H1 (cell line): Measurements from ENCODE around the gene DMWD. TPM values are rescaled to one million over a fixed set of nuclear protein-coding genes. Genes with fewer than 3 reads are reported as not detected.

Experiments used
- CTCF ChIA-PET: fragments of 300-600 bp; sonication (Branson Sonifier 250); formaldehyde crosslinking; loops from one replicate; lab custom pipeline; 2021; ENCODE audit not compliant: partially characterized antibody; lab: Charles Lee
- POLR2A ChIA-PET: fragments of 300-600 bp; sonication (Branson Sonifier 250); formaldehyde crosslinking; loops from one replicate; lab custom pipeline; 2021; ENCODE audit warnings: inconsistent platforms; ENCODE audit not compliant: partially characterized antibody; lab: Charles Lee
- DNase-seq, 2 experiments: peaks; one replicate each; pipeline versions ENCODE4 v3.0.0 to v3.0.0-alpha.2; 2010 to 2022; ENCODE audit warnings: low spot score in 2 of 2, low read depth in 1 of 2, mixed read lengths in 1 of 2
- FAIRE-seq: peaks from 2 replicates; lab custom pipeline; 2011; peaks lifted over from hg19 to GRCh38; lab: Jason Lieb, UNC
- H2AFZ ChIP-seq: 2 replicates; pipeline ENCODE4 v1.8.1; 2012; ENCODE audit warnings: low read length, inconsistent platforms
- H2AK5ac ChIP-seq: 2 replicates; pipeline ENCODE4 v1.6.1; 2013; ENCODE audit warnings: low read depth, low read length
- H2BK120ac ChIP-seq: replicated peaks from 2 replicates; pipeline ENCODE3; 2013; ENCODE audit warnings: low read depth, low read length, inconsistent platforms
- H2BK12ac ChIP-seq: 2 replicates; pipeline ENCODE4 v1.6.1; 2013; ENCODE audit warnings: low read depth, low read length
- H2BK15ac ChIP-seq: 2 replicates; pipeline ENCODE4 v1.6.1; 2013; ENCODE audit warnings: low read length
- H2BK20ac ChIP-seq: 2 replicates; pipeline ENCODE4 v1.6.1; 2013; ENCODE audit warnings: low read length
- H2BK5ac ChIP-seq: 2 replicates; pipeline ENCODE4 v1.6.1; 2013; ENCODE audit warnings: low read depth, low read length
- H3K14ac ChIP-seq: 2 replicates; pipeline ENCODE4 v1.6.1; 2013; ENCODE audit warnings: inconsistent platforms; ENCODE audit not compliant: insufficient read length
- H3K18ac ChIP-seq: 2 replicates; pipeline ENCODE4 v1.6.1; 2013; ENCODE audit warnings: low read length; ENCODE audit errors: extremely low read depth
- H3K23ac ChIP-seq: 2 replicates; pipeline ENCODE4 v1.6.1; 2013; ENCODE audit warnings: inconsistent platforms; ENCODE audit not compliant: insufficient read length
- H3K23me2 ChIP-seq: 2 replicates; pipeline ENCODE4 v1.6.1; 2013; ENCODE audit warnings: low read depth, low read length
- H3K27ac ChIP-seq: 2 replicates; pipeline ENCODE4 v1.6.1; 2011; ENCODE audit warnings: low read depth, low read length, inconsistent platforms
- H3K27me3 ChIP-seq, 4 experiments: replicated peaks in 1 of 4; 1 replicate in 1 of 4; 2 replicates in 3 of 4; pipeline versions ENCODE4 v1.6.1 to v1.8.1; 2011 to 2013; ENCODE audit warnings: low read length in 3 of 4, mild to moderate bottlenecking in 3 of 4, inconsistent platforms in 2 of 4, mixed read lengths in 2 of 4, moderate library complexity in 1 of 4; ENCODE audit not compliant: control insufficient read depth in 3 of 4, insufficient read depth in 3 of 4; ENCODE audit errors: extremely low read depth in 1 of 4
- H3K36me3 ChIP-seq, 4 experiments: 2 replicates each; pipeline versions ENCODE4 v1.6.1 to v1.8.1; 2011 to 2013; ENCODE audit warnings: mild to moderate bottlenecking in 4 of 4, low read length in 3 of 4, moderate library complexity in 2 of 4, control low read depth in 1 of 4, inconsistent platforms in 1 of 4; ENCODE audit not compliant: insufficient read depth in 4 of 4, control insufficient read depth in 2 of 4
- H3K4ac ChIP-seq: replicated peaks from 2 replicates; pipeline ENCODE3; 2013; ENCODE audit warnings: low read length, low read depth, mixed read lengths, inconsistent platforms; ENCODE audit not compliant: insufficient read length
- H3K4me1 ChIP-seq, 4 experiments: replicated peaks in 1 of 4; 1 replicate in 1 of 4; 2 replicates in 3 of 4; pipeline versions ENCODE4 v1.6.1 to v1.8.1; 2011 to 2013; ENCODE audit warnings: low read length in 3 of 4, inconsistent platforms in 2 of 4, mixed read lengths in 1 of 4; ENCODE audit not compliant: insufficient read depth in 4 of 4, control insufficient read depth in 3 of 4
- H3K4me2 ChIP-seq, 2 experiments: 2 replicates each; pipeline versions ENCODE4 v1.6.1 to v1.8.1; 2011 to 2013; ENCODE audit warnings: low read depth in 2 of 2, low read length in 2 of 2, control low read depth in 1 of 2, inconsistent platforms in 1 of 2, mild to moderate bottlenecking in 1 of 2; ENCODE audit not compliant: insufficient read depth in 1 of 2
- H3K4me3 ChIP-seq, 4 experiments: fragments of 200-600, 300-600 bp in 1 of 4; sonication (generic), shearing (Covaris generic), sonication (Bioruptor Twin) in 1 of 4; 2 replicates each; pipeline versions ENCODE4 v1.5.1 to v1.8.1; 2011 to 2016; ENCODE audit warnings: low read length in 4 of 4, low read depth in 3 of 4, control low read depth in 2 of 4, inconsistent platforms in 2 of 4, mild to moderate bottlenecking in 2 of 4, mixed read lengths in 1 of 4, moderate library complexity in 1 of 4; ENCODE audit not compliant: insufficient read depth in 2 of 4; ENCODE audit errors: extremely low read depth in 1 of 4
- H3K56ac ChIP-seq: replicated peaks from 2 replicates; pipeline ENCODE3; 2013; ENCODE audit warnings: low read depth, mild to moderate bottlenecking, mixed read lengths, low read length, inconsistent platforms; ENCODE audit not compliant: insufficient read length
- H3K79me1 ChIP-seq: 2 replicates; pipeline ENCODE4 v1.6.1; 2013; ENCODE audit warnings: low read depth, low read length, control low read depth
- H3K79me2 ChIP-seq, 2 experiments: 2 replicates each; pipeline versions ENCODE4 v1.6.1 to v1.8.1; 2012 to 2013; ENCODE audit warnings: low read length in 2 of 2, mild to moderate bottlenecking in 2 of 2, inconsistent platforms in 1 of 2; ENCODE audit not compliant: insufficient read depth in 2 of 2, control insufficient read depth in 1 of 2
- H3K9ac ChIP-seq, 4 experiments: replicated peaks in 1 of 4; 1 replicate in 1 of 4; 2 replicates in 3 of 4; pipeline versions ENCODE4 v1.6.1 to v1.8.1; 2011 to 2013; ENCODE audit warnings: low read depth in 3 of 4, low read length in 3 of 4, control low read depth in 2 of 4, mild to moderate bottlenecking in 2 of 4, moderate library complexity in 2 of 4, inconsistent platforms in 1 of 4; ENCODE audit errors: extremely low read depth in 1 of 4
- H3K9me3 ChIP-seq, 2 experiments: 2 replicates each; pipeline versions ENCODE4 v1.6.1 to v1.8.1; 2012 to 2013; ENCODE audit warnings: mild to moderate bottlenecking in 2 of 2, moderate library complexity in 2 of 2, control low read depth in 1 of 2, inconsistent platforms in 1 of 2, low read depth in 1 of 2, low read length in 1 of 2, mixed read lengths in 1 of 2; ENCODE audit not compliant: insufficient read depth in 2 of 2
- H4K20me1 ChIP-seq, 2 experiments: replicated peaks in 1 of 2; 2 replicates each; pipeline versions ENCODE3 to v1.8.1; 2011 to 2013; ENCODE audit warnings: inconsistent platforms in 2 of 2, low read length in 2 of 2, mild to moderate bottlenecking in 1 of 2; ENCODE audit not compliant: insufficient read depth in 2 of 2, control insufficient read depth in 1 of 2
- H4K5ac ChIP-seq: 2 replicates; pipeline ENCODE4 v1.6.1; 2013; ENCODE audit warnings: low read length, low read depth, mixed read lengths, inconsistent platforms; ENCODE audit not compliant: insufficient read length
- H4K8ac ChIP-seq: 2 replicates; pipeline ENCODE4 v1.8.0; 2013; ENCODE audit warnings: mild to moderate bottlenecking, moderate library complexity, low read length, inconsistent platforms; ENCODE audit not compliant: insufficient read depth; ENCODE audit errors: extremely low read depth
- H4K91ac ChIP-seq: replicated peaks from 2 replicates; pipeline ENCODE3; 2013; ENCODE audit warnings: low read length, mixed read lengths, inconsistent platforms; ENCODE audit not compliant: insufficient read length
- CHD2 ChIP-seq: IDR thresholded peaks from 2 replicates; pipeline ENCODE4 v1.6.1; 2012; ENCODE audit warnings: low read length, improper control_type of control experiment
- EP300 ChIP-seq, 2 experiments: IDR thresholded peaks; 1 replicate in 1 of 2; 2 replicates in 1 of 2; pipeline ENCODE4 v1.6.1; 2011 to 2012; ENCODE audit warnings: low read depth in 2 of 2, low read length in 2 of 2, mild to moderate bottlenecking in 2 of 2, borderline replicate concordance in 1 of 2, inconsistent platforms in 1 of 2, moderate library complexity in 1 of 2
- GABPA ChIP-seq: IDR thresholded peaks from 2 replicates; pipeline ENCODE4 v1.6.1; 2011; ENCODE audit warnings: mild to moderate bottlenecking, low read length, moderate library complexity, borderline replicate concordance; ENCODE audit not compliant: insufficient read depth
- HDAC6 ChIP-seq: IDR thresholded peaks from one replicate; pipeline ENCODE4 v1.7.1; 2012; ENCODE audit warnings: low read depth, mild to moderate bottlenecking, inconsistent platforms, low read length, moderate library complexity
- JUND ChIP-seq: IDR thresholded peaks from 2 replicates; pipeline ENCODE4 v1.6.1; 2011; ENCODE audit warnings: mild to moderate bottlenecking, improper control_type of control experiment, low read length
- NANOG ChIP-seq: IDR thresholded peaks from 2 replicates; pipeline ENCODE4 v1.6.1; 2011; ENCODE audit warnings: low read length, low read depth, mild to moderate bottlenecking, inconsistent platforms; ENCODE audit not compliant: insufficient read depth, poor library complexity, severe bottlenecking
- POU5F1 ChIP-seq: IDR thresholded peaks from 2 replicates; pipeline ENCODE4 v1.6.1; 2011; ENCODE audit warnings: low read depth, mild to moderate bottlenecking, low read length, moderate library complexity
- RFX5 ChIP-seq: IDR thresholded peaks from 2 replicates; pipeline ENCODE4 v1.6.1; 2011; ENCODE audit warnings: low read depth, low read length, improper control_type of control experiment, borderline replicate concordance
- SP2 ChIP-seq: IDR thresholded peaks from 2 replicates; pipeline ENCODE4 v1.6.1; 2012; ENCODE audit warnings: mild to moderate bottlenecking, low read length, inconsistent platforms
- TAF7 ChIP-seq: optimal IDR thresholded peaks from 2 replicates; pipeline ENCODE3; 2011; ENCODE audit warnings: low read depth, mild to moderate bottlenecking, inconsistent platforms, low read length, moderate library complexity, borderline replicate concordance
- YY1 ChIP-seq: IDR thresholded peaks from 2 replicates; pipeline ENCODE4 v1.6.1; 2011; ENCODE audit warnings: low read depth, mild to moderate bottlenecking, low read length
- ZNF274 ChIP-seq: IDR thresholded peaks from 2 replicates; pipeline ENCODE4 v1.7.0; 2012; ENCODE audit warnings: low read length, borderline replicate concordance; ENCODE audit errors: extremely low read depth
- WGBS, 2 experiments: shearing (Covaris generic) in 1 of 2; methylation state at CpG; one replicate each; pipeline versions ENCODE4 v1.1.6 to v1.1.7; 2013 to 2015; ENCODE audit warnings: low lambda C conversion rate in 2 of 2, mixed read lengths in 2 of 2, inconsistent platforms in 1 of 2, low coverage in 1 of 2, missing lambda C conversion rate in 1 of 2; ENCODE audit not compliant: insufficient replicate concordance in 2 of 2, insufficient coverage in 1 of 2, insufficient read length in 1 of 2; ENCODE audit errors: extremely low coverage in 1 of 2, missing lambda C conversion rate in 1 of 2; 5-methylcytosine and 5-hydroxymethylcytosine counted together
- polyA plus RNA-seq, 7 experiments: library from polyadenylated mRNA; depleted of rRNA in 3 of 7; stranded (reverse) in 5 of 7; unstranded in 2 of 7; fragments of >200 nt in 5 of 7; fragments of 200-250 nt in 2 of 7; gene quantifications; 1 replicate in 5 of 7; 2 replicates in 1 of 7; 4 replicates in 1 of 7; pipeline versions ENCODE4 v1.2.1 to v1.2.3, GENCODE V29; 2011 to 2013; ENCODE audit warnings: missing spikeins in 2 of 7, mixed read lengths in 2 of 7
- total RNA-seq: library from RNA; stranded (reverse); fragmentation: NEBNext Ultra II Directional; extraction: Animal tissue kit (Norgen Biotek cat#: 25700); gene quantifications from 2 replicates; pipeline ENCODE4 v1.2.1, GENCODE V29; 2021
- TF ChIP-seq, protein P1 (sequence below): IDR thresholded peaks from 2 replicates; pipeline ENCODE4 v1.6.1; 2011; ENCODE audit warnings: low read length, improper control_type of control experiment

The DMWD gene
- total and polyA plus RNA-seq, 2 of the 8 experiments (the other 6 are each of a cell fraction or from before 2014, with no cell fraction given) = 13.6 to 41.0 TPM

DNA sequence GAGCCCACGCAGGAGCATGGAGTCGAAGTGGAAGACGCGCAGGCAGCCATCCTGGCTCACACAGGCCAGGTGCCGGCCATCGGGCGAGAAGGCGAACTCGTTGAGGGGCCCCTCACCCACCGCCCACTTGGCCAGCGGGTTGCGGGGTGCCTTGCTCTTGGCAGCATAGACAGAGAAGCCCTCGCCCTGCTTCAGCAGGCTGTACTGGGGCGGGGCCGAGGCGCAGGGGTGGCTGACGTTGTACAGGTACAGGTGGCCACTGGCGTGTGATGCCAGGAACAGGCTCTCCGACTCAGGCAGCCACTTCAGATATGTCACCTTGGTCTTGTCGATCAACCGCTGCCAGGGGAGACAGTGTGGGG is 6.1 kb downstream of the DMWD start:
- Histone ChIP-seq H4K91ac (no peak overlapping the region), H3K4me1 (peaks cover 0 to 10% (median 6%) of the 10 kb centered on the region in 4 experiments; a peak in 4 of 7 replicates), H3K4me3 (no peak overlapping the region), H2BK12ac (no peak overlapping the region), H4K20me1 (peaks cover 11 to 18% of the 10 kb centered on the region in 2 experiments), H3K9ac (no peak overlapping the region), H3K18ac (no peak overlapping the region), H4K5ac (no peak overlapping the region), H3K4me2 (no peak overlapping the region), H3K27me3 (no peaks in the 10 kb centered on the region), H3K14ac (no peak overlapping the region), H2BK15ac (no peak overlapping the region), H3K27ac (no peak overlapping the region), H3K79me1 (peaks cover 9% of the 10 kb centered on the region), H3K23me2 (no peaks in the 10 kb centered on the region; the same call in 1 of the 2 replicates), H2AK5ac (no peak overlapping the region), H3K23ac (no peak overlapping the region), H4K8ac (no peak overlapping the region; the same call in 1 of the 2 replicates), H3K9me3 (no peaks in the 10 kb centered on the region), H2AFZ (no peak overlapping the region), H3K56ac (no peak overlapping the region), H3K79me2 (peaks cover 0 to 5% of the 10 kb centered on the region in 2 experiments; a peak in 2 of 4 replicates), H3K36me3 (peaks cover 4 to 32% (median 18%) of the 10 kb centered on the region in 4 experiments; a peak in 6 of 8 replicates), H3K4ac (no peak overlapping the region), H2BK20ac (no peak overlapping the region), H2BK5ac (no peak overlapping the region), H2BK120ac (no peak overlapping the region)
- ChIA-PET POLR2A (interaction anchor here (1.1 to 1.5 kb wide), 4 partner anchors 9 to 15 kb away, joined by 3 read pairs; no protein-coding TSS in a partner anchor), CTCF (interaction anchor here (1.6 to 2.7 kb wide), 2 partner anchors 12 to 22 kb away, joined by 3 to 9 read pairs; no protein-coding TSS in a partner anchor)
- WGBS, 2 experiments = 97% methylated on average over 21 of the region's 21 CpGs; no CpG with 5 or more reads in 1 of the 2 experiments
- DNase-seq = no peak
- FAIRE-seq = no peak
- TF ChIP-seq JUND (no peak), CHD2 (no peak), EP300 (IDR thresholded peaks at IDR 0.05; ENCODE audit: borderline replicate concordance in 1 of 2, low read depth in 2 of 2, low read length in 2 of 2) (no peak), ZNF274 (no peak), GABPA (no peak), TAF7 (no peak), SP2 (no peak), POU5F1 (no peak), NANOG (no peak), YY1 (no peak), HDAC6 (no peak), RFX5 (no peak)
- TF ChIP-seq, protein P1, sequence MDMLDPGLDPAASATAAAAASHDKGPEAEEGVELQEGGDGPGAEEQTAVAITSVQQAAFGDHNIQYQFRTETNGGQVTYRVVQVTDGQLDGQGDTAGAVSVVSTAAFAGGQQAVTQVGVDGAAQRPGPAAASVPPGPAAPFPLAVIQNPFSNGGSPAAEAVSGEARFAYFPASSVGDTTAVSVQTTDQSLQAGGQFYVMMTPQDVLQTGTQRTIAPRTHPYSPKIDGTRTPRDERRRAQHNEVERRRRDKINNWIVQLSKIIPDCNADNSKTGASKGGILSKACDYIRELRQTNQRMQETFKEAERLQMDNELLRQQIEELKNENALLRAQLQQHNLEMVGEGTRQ = no peak
